ENCODE results near the gene NADK.

Gene NADK

GRCh38 chr1:1785666-1786065 lies 7.4 kb upstream of the NADK start:
- no peak for DNase-seq

DNA sequence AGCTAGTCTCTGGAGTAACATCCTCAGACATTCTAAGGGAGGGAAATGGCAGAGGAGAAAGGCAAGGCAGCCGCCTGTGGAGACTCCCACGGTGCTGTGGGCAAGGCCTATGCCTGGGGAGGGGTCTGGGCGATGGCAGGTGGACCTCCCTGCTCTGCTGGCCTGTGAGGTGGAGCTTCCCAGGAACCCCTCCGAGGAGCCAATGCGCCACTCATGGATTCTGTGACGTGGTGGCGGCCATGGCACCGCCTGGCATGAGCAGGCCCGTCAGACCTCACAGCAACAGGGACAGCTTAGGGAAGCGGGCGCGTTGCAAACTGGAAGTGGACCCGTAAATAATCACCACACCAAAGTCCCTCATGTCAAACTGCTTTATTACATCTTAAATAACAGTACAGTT lies 6.7 kb upstream of the NADK start:
- no peak for DNase-seq

- DNase-seq: no peak
Observed at GRCh38 chr1:1783320-1783719, 5.0 kb upstream of the NADK start.

- peak; percentile 58 for DNase-seq
Observed at GRCh38 chr1:1782399-1783221, 4.3 kb upstream of the NADK start.

- DNase-seq: no peak
Observed at GRCh38 chr1:1781526-1781903, 3.2 kb upstream of the NADK start.

DNA sequence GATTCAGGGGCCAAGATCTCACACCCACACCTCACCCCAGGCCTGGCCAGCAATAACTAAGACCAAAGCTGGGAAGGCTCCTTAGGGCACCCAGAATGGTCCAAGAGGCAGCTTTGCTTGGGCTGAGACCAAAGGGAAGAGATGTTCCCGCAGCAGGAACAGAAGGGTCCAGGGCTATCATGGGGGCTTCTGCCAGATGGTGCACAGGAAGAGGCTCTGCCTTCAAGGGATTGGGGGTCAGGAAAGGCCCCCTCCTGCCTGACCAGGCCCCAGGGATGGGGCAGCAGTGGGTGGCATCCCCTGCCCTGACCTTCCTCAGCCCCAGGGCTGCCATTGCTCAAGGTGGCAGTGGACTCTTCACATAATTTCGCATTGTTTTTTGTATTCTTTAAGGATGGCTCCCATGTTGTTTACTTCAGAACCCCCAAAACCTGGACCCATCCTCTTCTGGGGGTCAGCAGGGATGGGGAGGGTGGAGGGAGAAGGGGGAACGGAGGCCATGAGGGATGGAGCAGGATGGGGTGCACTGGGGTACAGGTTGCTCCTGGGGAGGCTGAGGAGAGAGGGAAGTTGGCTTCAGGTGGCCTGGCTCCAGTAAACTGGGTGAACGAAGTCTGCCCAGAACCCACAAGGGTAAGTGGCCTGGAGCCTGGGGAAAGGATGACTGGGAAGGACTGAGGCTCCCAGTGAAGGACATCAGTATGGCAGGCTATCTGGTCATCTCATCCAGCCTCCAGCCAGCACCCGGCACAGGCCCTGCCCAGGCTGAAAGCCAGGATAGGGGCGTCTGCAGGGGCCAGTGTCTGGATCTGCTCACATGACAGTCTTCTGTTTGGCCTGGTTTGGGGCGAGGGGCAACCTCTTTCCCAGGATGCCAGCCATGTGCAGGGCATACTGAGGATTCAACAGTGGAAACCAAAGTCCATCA lies 2.6 kb upstream of the NADK start:
- no peak for DNase-seq

GRCh38 chr1:1779691-1780597 lies 1.7 kb upstream of the NADK start:
- peak; percentile 53 for DNase-seq

GRCh38 chr1:1779320-1779675 lies 1.0 kb upstream of the NADK start:
- no peak for DNase-seq

DNA sequence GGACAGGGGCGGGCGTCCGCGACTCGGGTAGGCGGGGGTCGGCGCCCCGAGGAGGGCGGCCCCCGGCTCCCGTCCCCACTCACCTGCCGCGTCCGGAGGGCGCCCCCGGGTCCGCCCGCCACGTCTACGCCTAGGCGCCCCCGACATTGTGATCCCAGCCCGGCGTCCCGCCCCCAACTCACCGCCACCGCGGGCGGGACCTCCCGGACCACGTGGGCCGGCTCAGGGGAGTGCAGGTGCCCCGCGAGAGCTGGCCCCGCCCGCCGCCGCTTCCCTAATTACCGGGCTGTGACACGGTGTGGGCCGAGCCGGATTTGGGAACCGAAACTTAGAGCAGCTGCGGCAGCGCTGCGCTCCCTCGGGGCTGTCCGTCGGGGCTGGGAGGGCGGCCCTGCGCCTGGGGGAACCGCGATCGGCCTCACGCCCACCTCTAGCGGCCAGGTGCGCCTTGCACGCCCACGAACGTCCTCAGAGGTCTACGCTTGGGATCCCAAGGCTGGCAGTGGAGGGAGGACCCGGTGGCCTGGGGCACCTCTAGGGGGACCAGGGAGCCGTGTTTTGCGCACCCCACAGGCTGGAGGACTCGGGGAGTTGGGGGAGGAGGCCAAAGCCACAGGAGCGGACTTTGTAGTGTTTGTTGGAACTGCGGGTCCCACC lies 521 bp upstream of the NADK start:
- DNase-seq: peak; percentile 44

DNA sequence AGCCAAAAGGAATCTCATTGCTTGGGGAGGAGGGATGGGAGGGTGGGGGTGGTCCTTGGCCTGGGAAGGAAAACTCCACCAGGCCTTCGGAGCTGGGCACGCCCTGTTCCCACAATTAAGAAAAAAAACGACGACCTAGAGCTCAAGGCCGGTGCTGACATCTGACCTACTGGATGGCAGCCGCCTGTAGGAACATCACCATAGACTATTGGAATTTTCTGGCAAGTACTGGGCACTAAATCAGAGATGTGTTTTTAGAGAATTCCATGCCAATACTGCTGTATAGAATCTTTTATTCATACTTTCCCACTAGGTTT lies 729 bp downstream of the NADK start:
- DNase-seq: peak; percentile 32

DNA sequence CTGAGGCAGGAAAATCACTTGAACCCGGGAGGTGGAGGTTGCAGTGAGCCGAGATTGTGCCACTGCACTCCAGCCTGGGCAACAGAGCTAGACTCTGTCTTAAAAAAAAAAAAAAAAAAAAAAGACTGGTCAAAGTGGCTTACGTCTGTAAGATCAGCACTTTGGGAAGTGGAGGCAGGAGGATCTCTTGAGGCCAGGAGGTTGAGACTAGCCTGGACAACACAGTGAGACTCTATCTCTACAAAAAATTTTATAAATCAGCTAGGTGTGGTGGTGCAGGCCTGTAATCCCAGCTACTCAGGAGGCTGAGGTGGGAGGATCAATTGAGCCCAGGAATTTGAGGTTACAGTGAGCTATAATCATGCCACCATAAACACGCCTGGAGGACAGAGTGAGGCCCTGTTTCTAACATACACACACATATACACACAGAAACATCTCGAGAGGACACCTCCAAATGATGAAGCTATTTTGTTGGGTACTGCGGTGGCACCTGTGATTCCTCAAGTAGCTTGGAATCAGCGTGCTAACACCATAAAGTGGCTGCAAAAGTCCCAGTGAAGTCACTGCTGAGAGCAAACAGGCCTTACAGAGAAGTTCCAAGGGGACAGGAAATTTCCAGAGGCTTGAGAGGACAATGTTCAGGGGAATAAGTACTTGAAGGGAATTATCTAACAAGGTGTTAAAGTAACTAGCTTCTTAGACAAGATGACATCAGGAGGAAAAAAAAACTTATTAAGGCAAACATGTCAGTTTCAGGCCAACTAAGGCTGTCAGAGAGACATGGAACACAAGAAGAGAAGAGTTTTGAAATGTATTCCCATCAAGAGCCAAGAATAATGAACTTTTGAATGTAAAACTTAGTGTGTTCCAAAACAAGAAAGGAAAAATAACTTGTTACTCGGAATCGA lies 1.3 kb downstream of the NADK start:
- DNase-seq: no peak

DNA sequence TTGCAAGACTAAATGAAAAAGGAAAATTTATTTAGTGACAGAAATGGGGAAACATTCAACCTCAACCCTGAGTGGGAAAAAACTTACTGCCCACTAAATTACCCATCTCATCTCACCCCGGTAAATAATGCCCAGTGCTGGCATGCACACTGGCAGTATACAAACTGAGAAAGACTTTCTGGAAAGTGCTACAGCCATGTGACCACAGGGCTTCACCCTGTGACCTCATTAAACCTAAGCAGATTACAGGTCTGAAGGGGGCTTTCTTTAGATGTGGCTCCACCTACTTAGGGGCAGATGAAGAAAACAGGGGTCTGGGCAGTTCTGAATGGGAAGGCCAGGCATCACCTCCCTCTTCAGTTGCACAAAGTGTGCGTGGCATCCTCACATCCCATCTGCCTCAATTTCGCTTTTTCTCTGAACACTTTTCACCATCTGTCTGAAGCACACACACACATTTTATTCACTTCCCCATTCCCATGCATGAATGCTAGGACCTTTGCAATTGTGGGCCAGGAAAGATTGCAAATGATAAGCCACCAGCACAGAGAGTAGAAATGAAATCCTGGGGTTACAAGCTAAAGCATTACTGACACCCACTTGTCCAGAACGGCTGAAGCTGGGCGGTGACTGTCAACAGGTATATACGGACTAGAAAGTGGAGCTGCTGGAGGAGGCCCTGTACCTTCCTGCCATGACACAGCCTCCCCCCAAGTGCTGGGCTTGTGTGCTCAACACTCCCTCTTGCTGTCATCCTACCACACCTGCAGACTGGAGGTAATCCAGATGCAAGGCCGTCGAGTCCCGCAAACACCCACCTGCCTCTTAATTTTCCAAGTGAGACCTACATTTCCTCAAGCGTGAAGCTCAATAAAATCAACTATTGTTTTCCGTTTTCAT lies 2.7 kb downstream of the NADK start:
- DNase-seq: no peak

DNA sequence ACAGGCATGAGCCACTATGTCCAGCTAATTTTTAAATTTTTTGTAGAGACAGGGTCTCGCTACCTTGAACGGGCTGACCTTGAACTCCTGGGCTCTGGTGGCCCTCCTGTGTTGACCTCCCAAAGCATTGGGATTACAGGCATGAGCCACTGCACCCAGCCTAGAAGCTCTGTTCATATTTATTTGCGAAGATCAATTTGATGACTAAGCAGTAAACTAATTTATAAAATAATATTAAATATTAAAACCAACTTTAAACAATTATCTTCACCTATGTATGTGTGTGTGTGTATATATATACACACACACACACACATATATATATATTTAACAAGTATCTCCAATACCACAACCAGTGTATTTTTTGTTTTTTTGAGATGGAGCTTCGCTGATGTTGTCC lies 4.4 kb downstream of the NADK start:
- no peak for DNase-seq

GRCh38 chr1:1771096-1771495 lies 7.2 kb downstream of the NADK start:
- no peak for DNase-seq

DNA sequence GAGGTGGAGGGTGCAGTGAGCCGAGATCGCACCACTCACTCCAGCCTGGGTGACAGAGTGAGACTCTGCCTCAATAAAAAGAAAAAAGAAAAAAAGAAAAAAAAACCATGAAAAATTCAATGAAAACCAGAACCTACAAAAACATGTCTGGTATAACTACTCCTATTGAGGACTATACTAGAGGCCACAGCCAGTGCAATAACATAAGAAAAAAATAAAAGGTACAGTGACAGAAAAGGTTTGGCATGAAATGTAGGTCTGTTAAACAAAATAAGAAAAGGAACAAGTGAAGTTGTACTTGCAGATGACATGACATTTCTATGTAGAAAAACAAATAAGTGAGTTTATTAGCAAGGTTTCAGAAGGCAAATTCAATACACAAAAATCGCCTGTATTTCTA lies 8.2 kb downstream of the NADK start:
- DNase-seq: no peak

DNA sequence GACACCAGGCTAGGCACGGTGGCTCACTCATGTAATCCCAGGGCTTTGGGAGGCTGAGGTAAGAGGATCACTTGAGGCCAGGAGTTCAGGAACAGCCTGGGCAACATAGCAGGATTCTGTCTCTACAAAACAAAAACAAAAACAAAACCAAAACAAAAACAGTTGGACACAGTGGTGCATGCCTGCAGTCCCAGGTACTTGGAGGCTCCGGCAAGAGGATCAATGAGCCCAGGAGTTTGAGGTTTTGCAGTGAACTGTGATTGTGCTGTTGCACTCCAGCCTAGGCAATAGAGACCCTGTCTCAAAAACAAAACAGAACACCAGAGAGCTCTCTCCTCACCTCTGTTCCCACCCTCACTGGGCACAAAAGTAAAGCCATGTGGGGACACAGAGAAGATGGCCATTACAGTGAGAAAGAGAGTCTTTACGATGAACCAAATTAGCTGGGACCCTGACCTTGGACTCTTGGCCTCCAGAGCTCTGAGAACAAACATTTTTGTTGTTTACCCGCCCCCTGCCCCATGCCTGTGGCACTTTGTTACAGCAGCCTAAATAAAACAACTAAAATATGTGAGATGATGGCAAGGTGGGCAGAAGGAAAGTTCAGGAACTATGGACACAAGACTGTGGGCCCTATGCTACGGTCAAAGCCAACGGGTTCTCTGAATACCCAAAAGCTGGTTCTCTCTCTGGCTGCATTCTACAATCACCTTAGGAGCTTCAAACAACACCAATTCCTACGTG lies 9.8 kb downstream of the NADK start:
- no peak for DNase-seq

DNA sequence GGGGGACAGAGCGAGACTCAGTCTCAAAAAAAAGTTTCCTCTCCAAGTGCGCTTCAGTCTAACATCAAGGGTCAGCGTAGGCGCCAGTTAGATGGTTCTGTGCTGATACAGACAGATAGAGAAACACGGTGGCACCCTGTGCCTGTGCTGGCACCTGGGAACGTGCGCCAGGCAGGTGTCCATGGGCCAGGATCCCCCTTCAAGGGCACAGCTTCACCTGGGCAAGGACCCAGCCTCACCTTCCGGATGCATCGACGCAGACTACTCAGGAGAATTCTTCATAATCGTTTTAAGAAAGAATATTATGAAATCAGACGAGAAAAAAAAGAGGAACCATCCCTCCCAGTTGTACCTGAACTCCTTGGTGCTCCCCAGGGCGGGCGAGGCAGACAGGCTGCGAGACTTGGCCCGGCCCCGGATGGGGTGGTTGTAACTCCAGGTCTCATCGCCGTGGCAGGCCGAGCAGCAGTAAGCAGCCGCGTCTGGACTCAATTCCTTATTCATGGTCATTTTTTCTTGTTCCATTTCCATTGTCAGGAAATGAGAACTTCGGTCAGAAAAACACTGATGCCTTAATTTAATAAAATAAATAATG lies 13.3 kb downstream of the NADK start:
- DNase-seq: no peak

DNA sequence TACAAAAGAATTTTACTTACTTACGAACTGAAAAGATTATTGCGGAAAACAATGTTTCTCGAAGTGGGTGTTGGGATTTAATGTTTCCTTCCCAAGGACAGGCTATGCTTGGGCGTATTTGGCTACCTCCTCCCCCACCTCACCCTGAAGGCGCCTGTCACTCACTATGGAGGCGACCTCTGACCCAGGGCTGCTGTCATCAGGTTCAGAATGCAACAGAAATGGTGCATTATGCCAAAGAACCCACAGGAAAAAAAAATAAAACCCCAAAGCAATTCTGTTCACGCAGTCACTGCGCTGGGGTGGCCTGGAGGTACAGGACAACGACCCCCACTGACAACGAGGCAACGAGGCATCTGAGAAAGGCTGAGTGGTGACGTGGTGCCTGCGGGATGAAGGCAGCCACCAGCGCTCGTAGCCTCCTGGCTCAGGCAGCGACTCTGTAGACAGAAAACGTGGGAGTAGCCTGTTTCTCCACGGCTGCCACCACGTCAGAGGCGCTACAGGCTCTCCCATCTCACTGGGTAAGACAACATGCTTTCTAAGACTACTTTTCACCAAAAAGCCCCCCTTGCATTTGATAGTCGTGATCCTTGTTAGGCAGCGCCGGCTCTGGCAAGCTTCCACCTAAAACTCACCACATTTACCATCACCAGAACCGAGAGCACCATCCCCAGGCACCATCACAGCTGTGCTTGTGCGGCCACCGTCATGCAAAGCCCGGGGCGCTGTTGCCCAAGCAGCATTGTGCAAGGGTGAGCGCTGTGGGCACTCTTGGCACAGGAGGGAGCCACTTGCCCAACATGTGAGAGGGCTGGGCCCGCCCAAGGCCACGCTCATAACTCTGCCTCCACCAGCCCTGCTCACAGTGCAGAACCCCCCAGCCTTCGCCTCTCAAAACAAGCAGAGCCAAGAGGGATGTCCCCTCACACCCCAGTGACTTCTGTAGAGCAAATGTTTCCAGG lies 14.3 kb downstream of the NADK start:
- DNase-seq: peak; percentile 79
